ENCODE measurements around the gene LASP1.
"Not testable (repeated sequence)": the region's sequence is repeated elsewhere in the genome, so short reads cannot be mapped to it uniquely, and the experiment has no call there.

Gene LASP1

DNA sequence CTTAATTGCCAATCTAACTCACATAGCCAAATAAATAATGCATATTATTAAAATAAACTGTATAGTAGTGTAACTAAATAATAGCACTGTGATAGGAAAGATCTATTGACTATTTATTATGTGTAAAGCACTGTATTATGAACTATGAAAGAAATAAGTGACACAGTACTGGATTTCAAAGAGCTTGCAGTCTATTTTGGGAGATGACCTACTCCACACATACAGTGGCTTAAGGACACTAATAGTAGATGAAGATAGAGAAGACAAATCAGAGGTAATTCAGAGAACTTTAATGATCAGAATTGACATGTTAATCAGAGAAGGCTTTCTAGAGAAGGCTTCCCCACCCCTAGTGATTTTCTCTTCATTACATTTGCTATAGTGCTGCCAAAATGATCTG is 70.1 kb downstream of the LASP1 start:
- no peak for DNase-seq (ENCODE audit: low read depth)

DNA sequence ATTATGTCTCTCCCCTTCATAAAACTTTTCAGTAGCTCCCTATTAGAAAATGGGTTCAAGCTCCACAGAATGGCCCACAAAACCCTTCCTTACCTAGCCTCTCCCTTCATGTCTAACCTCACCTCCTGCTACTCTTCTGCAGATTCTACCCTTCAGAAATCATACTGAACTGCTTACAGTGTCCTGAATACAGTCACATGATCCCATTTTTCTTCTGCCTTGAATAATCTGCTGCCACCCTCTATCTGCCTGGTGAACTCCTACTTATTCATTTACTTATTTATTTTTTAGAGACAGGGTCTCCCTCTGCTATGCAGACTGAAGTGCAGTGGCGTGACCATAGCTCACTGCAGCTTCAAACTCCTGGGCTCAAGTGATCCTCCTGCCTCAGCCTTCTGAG is 70.5 kb downstream of the LASP1 start:
- DNase-seq (ENCODE audit: low read depth): no peak

DNA sequence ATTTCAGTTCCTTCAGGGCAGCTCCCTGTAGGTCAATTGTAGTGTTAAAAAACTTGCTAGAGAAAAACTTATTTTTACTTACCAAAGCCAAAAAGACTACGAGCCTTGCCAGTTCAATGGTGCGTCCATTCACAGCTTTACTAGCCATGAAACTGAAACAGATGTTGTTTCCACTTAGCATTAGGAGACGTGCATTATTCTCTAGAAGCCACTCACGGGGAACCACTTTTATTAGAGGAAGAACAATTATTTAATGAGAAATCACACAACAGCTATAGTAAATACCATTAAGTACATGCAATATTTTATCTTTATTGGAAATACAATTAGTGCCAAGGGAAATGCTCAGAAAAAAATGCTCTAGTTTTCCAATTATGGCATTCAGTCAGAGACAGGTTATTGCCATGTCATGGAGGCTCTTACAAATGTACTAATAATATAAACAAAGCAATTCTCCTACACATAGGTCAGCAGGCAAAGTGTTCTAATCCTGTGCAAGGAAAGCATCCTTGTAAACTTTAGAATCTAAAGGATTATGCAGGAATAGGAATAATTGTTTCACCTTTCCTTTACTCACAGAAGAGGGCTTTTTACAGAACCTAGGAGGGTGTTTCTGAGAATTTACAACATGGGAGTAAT is 73.0 kb downstream of the LASP1 start:
- DNase-seq (ENCODE audit: low read depth): no peak

DNA sequence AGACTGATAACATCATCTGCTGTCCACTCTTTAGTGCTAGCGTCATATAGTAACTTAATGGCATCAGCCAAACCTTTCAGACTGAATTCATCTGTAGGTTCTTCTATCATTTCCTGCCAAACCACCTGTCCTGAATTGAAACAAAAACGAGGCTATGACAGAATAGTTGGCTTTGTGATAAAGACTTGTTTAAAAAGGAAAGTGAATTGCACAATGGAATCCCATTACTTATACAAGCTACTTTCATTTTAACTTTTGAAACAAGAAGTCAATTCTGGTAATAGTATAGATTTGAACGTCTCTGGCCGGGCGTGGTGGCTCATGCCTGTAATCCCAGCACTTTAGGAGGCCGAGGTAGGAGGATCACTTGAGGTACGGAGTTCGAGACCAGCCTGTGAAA is 73.7 kb downstream of the LASP1 start:
- no peak for DNase-seq (ENCODE audit: low read depth)

DNA sequence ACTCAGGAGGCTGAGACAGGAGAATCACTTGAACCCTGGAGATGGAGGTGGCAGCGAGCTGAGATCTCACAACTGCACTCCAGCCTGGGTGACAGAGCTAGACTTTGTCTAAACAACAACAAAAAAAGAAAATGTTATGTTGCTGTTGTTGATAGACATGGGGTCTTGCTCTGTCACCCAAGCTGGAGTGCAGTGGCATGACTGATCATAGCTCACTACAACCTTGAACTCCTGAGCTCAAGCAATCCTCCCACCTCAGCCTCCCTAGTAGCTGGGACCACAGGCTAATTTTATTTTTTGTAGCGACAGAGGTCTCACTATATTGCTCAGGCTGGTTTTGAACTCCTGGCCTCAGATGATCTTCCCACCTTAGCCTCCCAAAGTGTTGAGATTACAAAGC is 77.3 kb downstream of the LASP1 start:
- DNase-seq (ENCODE audit: low read depth): no peak

DNA sequence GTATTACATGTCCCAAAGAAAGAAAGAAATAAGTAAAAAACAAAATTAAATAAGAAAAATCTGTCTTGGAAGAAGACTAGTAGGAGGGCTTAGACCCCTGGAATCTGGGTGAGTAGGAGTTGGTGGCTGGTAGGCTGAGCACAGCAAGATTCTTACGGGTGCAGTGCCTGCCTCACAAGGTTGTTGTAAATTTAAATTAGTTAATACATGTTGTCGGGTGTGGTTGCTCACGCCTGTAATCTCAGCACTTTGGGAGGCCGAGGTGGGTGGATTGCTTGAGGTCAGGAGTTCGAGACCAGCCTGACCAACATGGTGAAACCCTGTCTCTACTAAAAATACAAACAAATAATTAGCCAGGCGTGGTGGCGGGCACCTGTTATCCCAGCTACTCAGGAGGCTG is 83.9 kb downstream of the LASP1 start:
- not testable (repeated sequence) for DNase-seq (ENCODE audit: low read depth)

DNA sequence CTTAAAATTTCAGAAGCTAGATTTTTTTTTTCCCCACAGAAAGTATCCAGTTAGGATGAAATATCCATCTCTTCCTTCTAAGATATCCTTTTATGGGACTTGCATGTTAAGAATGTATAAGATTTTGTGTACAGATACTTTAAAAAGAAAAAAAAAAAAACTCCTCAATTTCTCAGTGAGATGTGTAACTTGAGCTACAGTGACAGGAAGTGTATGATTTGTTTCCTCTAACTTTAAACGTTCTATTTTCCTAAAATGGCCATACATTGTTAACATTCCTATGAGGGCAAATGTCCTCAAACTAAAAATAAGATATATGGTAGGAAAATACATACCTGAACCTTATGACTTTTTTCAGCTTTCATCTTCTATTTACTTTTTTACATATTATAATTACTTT is 88.5 kb downstream of the LASP1 start:
- DNase-seq (ENCODE audit: low read depth): peak; percentile 40

DNA sequence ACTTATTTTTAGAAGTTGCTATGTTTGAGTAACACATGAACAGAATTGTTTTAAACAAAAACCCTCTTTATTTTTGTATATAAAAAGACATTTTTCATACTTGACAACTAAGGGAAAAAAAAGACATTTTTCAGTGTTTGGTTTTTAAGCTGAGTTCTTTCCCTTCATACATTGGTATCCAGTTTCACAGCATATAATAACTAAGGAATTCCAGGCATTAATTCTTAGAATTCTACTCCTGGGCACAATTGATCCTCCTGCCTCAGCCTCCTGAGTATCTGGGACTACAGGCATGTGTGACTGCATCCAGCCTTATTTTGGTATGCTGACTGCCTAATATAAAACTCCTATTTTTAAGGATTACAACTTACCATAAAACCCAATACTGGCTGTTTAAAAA is 88.9 kb downstream of the LASP1 start:
- DNase-seq (ENCODE audit: low read depth): peak; percentile 41

DNA sequence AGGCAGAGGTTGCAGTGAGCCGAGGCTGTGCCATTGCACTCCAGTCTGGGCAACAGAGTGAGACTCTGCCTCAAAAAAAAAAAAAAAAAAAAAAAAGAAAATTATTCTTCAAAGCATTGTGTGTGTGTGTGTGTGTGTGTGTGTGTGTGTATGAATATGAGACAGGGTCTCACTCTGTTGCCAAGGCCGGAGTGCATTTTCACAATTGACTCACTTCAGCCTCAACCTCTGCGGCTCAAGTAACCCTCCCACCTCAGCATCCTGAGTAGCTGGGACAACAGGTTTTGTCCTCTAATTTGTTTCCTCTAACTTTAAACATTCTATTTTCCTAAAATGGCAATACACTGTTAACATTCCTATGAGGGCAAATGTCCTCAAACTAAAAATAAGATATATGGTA is 89.7 kb downstream of the LASP1 start:
- DNase-seq (ENCODE audit: low read depth): no peak

DNA sequence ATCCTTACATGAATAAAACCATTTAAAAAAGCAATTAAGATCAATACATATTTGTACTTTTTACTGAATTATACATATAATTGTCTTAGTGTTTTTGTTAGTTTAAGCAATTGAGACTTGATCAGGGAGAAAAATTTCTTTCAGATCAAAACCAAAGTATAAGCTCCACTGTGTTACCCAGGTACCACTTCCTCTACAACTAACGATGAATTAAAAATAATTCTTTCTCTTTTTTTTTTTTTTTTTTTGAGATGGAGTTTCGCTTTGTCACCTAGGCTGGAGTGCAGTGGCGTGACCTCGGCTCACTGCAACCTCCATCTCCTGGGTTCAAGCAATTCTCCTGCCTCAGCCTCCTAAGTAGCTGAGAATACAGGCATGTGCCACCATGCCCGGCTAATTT is 90.5 kb downstream of the LASP1 start:
- no peak for DNase-seq (ENCODE audit: low read depth)

DNA sequence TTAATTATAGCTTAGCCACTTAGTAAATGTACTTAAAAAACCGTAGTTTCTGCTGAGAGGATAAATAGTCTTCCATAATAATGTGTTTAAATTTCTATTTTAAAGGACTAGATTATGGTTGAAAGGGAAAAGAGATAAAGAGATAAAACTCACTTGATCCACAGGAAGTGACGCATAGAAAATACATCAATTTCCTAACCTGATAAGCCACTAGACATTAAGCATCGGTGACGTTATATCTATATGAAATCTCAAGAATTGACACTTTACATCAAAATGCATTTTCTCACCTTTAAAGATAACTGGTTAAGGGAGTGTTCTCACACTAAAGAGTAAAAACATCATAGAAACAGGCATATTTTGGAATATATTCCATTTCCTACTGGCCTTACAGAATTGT is 91.6 kb downstream of the LASP1 start:
- DNase-seq (ENCODE audit: low read depth): no peak

DNA sequence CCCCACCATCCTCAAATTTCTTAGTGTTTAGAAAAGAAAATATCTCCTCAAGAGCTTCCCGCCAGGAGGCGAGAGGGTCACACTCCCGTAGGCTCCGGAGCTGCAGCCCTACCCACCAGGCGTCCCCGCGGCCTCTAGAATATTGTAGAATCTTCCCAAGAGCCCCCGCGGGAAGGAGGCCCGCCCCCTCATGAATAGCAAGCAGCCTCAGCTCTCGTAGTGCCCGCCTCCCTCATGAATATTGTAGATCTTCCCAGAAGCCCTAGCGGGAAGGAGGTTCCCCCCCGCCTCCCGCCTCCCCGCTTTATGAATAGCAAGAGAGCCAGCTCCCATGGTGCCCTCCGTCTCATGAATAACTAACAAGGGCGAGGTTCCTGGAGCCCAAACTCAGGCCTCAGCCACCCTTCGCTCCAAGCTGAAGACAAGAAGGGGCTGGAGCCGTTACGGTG is 97.5 kb downstream of the LASP1 start, which contains the start of gene FBXO47:
TSS of gene FBXO47 (minus strand) at position 114 of the 449 bp plus-strand sequence. CDS start 4,378 bp downstream, outside the sequence.
- peak; percentile 63 for DNase-seq (ENCODE audit: low read depth)

DNA sequence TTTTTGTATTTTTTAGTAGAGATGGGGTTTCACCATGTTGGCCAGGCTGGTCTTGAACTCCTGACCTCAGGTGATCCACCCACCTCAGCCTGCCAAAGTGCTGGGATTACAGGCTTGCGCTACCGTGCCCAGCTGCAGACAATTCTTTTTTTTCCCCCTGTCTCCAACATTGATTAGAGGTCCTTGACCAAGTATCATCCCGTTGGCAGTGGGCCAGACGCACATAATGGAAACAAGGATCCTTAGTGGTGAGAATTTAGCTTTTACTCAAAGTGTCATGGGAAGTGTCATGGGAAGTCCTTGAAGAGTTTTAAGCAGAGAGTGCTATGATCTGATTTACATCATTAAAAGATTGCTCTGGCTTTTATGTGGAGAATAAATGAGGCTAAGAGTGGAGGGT is 99.4 kb downstream of the LASP1 start:
- DNase-seq (ENCODE audit: low read depth): no peak

DNA sequence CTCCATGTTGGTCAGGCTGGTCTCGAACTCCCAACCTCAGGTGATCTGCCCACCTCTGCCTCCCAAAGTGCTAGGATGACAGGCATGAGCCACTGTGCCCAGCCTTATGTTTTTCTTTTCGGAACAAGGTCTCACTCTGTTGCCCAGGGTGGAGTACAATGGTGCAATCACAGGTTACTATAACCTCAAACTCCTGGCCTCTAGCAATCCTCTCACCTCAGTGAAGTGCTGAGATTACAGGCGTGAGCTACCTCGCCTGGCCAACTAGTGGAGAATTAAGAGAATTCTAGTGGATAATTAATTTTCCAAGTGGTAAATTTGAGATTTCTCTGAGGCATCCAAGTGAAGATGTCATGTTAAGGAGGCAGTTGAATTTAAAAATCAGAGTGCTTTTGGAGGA is 100.3 kb downstream of the LASP1 start:
- no peak for DNase-seq (ENCODE audit: low read depth)

DNA sequence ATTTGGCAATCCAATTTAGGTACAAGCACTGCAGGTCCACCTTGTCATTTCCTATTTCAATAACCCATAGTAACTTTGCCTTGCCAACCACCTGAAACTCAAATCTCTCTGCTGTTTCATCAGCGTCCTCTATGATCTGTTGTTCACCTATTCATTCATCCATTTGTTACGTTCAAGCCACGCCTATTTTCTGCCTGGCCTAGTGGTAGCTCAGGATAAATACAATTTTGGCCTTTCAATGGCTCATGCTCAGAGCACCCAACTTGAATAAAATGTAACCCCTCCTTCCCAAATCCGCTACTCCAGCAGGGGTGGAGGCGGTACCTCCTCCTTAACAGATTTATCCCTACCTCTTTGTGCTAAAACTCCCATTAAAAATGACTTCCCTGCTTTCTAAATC is 100.9 kb downstream of the LASP1 start:
- no peak for DNase-seq (ENCODE audit: low read depth)

Measured in HS-27A (cell line).